ENCODE results near the gene XKR7.
A peak's percentile ranks its signal among the peaks of the same experiment; 100 is the strongest.

Gene XKR7

GRCh38 chr20:32012159-32012688, 44.3 kb downstream of the XKR7 start:
- no peak overlapping the region for H2AFZ ChIP-seq (ENCODE audit: low read depth, low read length)
- H2BK120ac ChIP-seq (ENCODE audit: low read depth, low read length) = no peak overlapping the region
- no peak for DNase-seq
- H4K91ac ChIP-seq (ENCODE audit: low read length) = no peak overlapping the region
- H3K4me2 ChIP-seq (ENCODE audit: low read length, poor library complexity, severe bottlenecking) = no peak overlapping the region
- H3K4me3 ChIP-seq (ENCODE audit: insufficient read depth in 1 of 2, low read depth in 1 of 2, low read length in 2 of 2) = no peak overlapping the region
- H2BK5ac ChIP-seq (ENCODE audit: low read depth, low read length, poor library complexity, severe bottlenecking) = no peak overlapping the region
- no peaks in the 10 kb centered on the region for H3K36me3 ChIP-seq (ENCODE audit: control insufficient read depth in 1 of 2, insufficient read depth in 2 of 2, low read depth in 1 of 2, low read length in 2 of 2)
- no peak overlapping the region for H3K27ac ChIP-seq (ENCODE audit: low read length, poor library complexity, severe bottlenecking)
- H2BK12ac ChIP-seq (ENCODE audit: low read length in 2 of 2) = no peak overlapping the region
- no peak overlapping the region for H3K14ac ChIP-seq (ENCODE audit: low read length in 2 of 2)
- H3K4ac ChIP-seq (ENCODE audit: low read depth in 1 of 2, low read length in 2 of 2) = no peak overlapping the region
- H4K8ac ChIP-seq (ENCODE audit: low read length) = no peak overlapping the region
- no peak overlapping the region for H3K18ac ChIP-seq (ENCODE audit: low read depth in 1 of 2, low read length in 2 of 2)
- 75% methylated on average over 5 of the region's 5 CpGs for WGBS
- no peaks in the 10 kb centered on the region for H3K9me3 ChIP-seq (ENCODE audit: control insufficient read depth, low read length)
- H2AK5ac ChIP-seq (ENCODE audit: low read length, severe bottlenecking) = no peak overlapping the region
- no peak overlapping the region for H3K23ac ChIP-seq (ENCODE audit: low read length in 2 of 2)
- peaks cover 61 to 80% of the 10 kb centered on the region in 2 experiments for H3K27me3 ChIP-seq (ENCODE audit: control insufficient read depth in 1 of 2, insufficient read depth in 1 of 2, low read length in 2 of 2)
- peaks cover 4% of the 10 kb centered on the region for H3K4me1 ChIP-seq (ENCODE audit: control insufficient read depth, insufficient read depth, low read depth, low read length)
- H2BK15ac ChIP-seq (ENCODE audit: low read depth, poor library complexity, severe bottlenecking) = no peak overlapping the region
- no peaks in the 10 kb centered on the region for H3K79me1 ChIP-seq (replicated peaks; ENCODE audit: low read length, poor library complexity, severe bottlenecking)
- H3K9ac ChIP-seq (ENCODE audit: low read length) = no peak overlapping the region

- Histone ChIP-seq H3K4me1 (ENCODE audit: control insufficient read depth, insufficient read depth, low read depth, low read length) (peaks cover 5% of the 10 kb centered on the region), H4K8ac (ENCODE audit: low read length) (no peak overlapping the region), H3K27ac (ENCODE audit: low read length, poor library complexity, severe bottlenecking) (no peak overlapping the region), H3K18ac (ENCODE audit: low read depth in 1 of 2, low read length in 2 of 2) (no peak overlapping the region), H3K23ac (ENCODE audit: low read length in 2 of 2) (no peak overlapping the region), H3K4ac (ENCODE audit: low read depth in 1 of 2, low read length in 2 of 2) (no peak overlapping the region), H3K27me3 (ENCODE audit: control insufficient read depth in 1 of 2, insufficient read depth in 1 of 2, low read length in 2 of 2) (peaks cover 64 to 80% of the 10 kb centered on the region in 2 experiments), H2BK15ac (ENCODE audit: low read depth, poor library complexity, severe bottlenecking) (no peak overlapping the region), H2AFZ (ENCODE audit: low read depth, low read length) (no peak overlapping the region), H4K91ac (ENCODE audit: low read length) (no peak overlapping the region), H3K9ac (ENCODE audit: low read length) (no peak overlapping the region), H3K9me3 (ENCODE audit: control insufficient read depth, low read length) (no peaks in the 10 kb centered on the region), H2AK5ac (ENCODE audit: low read length, severe bottlenecking) (no peak overlapping the region), H3K36me3 (ENCODE audit: control insufficient read depth in 1 of 2, insufficient read depth in 2 of 2, low read depth in 1 of 2, low read length in 2 of 2) (no peaks in the 10 kb centered on the region), H3K79me1 (replicated peaks; ENCODE audit: low read length, poor library complexity, severe bottlenecking) (no peaks in the 10 kb centered on the region), H2BK5ac (ENCODE audit: low read depth, low read length, poor library complexity, severe bottlenecking) (no peak overlapping the region), H3K14ac (ENCODE audit: low read length in 2 of 2) (no peak overlapping the region), H3K4me3 (ENCODE audit: insufficient read depth in 1 of 2, low read depth in 1 of 2, low read length in 2 of 2) (no peak overlapping the region), H2BK12ac (ENCODE audit: low read length in 2 of 2) (no peak overlapping the region), H2BK120ac (ENCODE audit: low read depth, low read length) (no peak overlapping the region), H3K4me2 (ENCODE audit: low read length, poor library complexity, severe bottlenecking) (no peak overlapping the region)
- WGBS = 86% methylated on average over 7 of the region's 7 CpGs
- no peak for DNase-seq
Measured at GRCh38 chr20:32013326-32013725, 45.4 kb downstream of the XKR7 start.

GRCh38 chr20:32017711-32018251, 49.8 kb downstream of the XKR7 start:
- Histone ChIP-seq H2AFZ (ENCODE audit: low read depth, low read length) (no peak overlapping the region), H2BK120ac (ENCODE audit: low read depth, low read length) (no peak overlapping the region), H3K4me3 (ENCODE audit: insufficient read depth in 1 of 2, low read depth in 1 of 2, low read length in 2 of 2) (no peak overlapping the region), H3K79me1 (replicated peaks; ENCODE audit: low read length, poor library complexity, severe bottlenecking) (no peaks in the 10 kb centered on the region), H2BK15ac (ENCODE audit: low read depth, poor library complexity, severe bottlenecking) (no peak overlapping the region), H3K23ac (ENCODE audit: low read length in 2 of 2) (no peak overlapping the region), H3K36me3 (ENCODE audit: control insufficient read depth in 1 of 2, insufficient read depth in 2 of 2, low read depth in 1 of 2, low read length in 2 of 2) (no peaks in the 10 kb centered on the region), H3K4ac (ENCODE audit: low read depth in 1 of 2, low read length in 2 of 2) (no peak overlapping the region), H3K18ac (ENCODE audit: low read depth in 1 of 2, low read length in 2 of 2) (no peak overlapping the region), H3K4me1 (ENCODE audit: control insufficient read depth, insufficient read depth, low read depth, low read length) (peaks cover 17% of the 10 kb centered on the region), H3K4me2 (ENCODE audit: low read length, poor library complexity, severe bottlenecking) (no peak overlapping the region), H3K27me3 (ENCODE audit: control insufficient read depth in 1 of 2, insufficient read depth in 1 of 2, low read length in 2 of 2) (peaks cover 77 to 79% of the 10 kb centered on the region in 2 experiments), H4K8ac (ENCODE audit: low read length) (no peak overlapping the region), H2BK12ac (ENCODE audit: low read length in 2 of 2) (no peak overlapping the region), H3K9me3 (ENCODE audit: control insufficient read depth, low read length) (no peaks in the 10 kb centered on the region), H3K27ac (ENCODE audit: low read length, poor library complexity, severe bottlenecking) (no peak overlapping the region), H4K91ac (ENCODE audit: low read length) (no peak overlapping the region), H2AK5ac (ENCODE audit: low read length, severe bottlenecking) (no peak overlapping the region), H3K9ac (ENCODE audit: low read length) (no peak overlapping the region), H2BK5ac (ENCODE audit: low read depth, low read length, poor library complexity, severe bottlenecking) (no peak overlapping the region), H3K14ac (ENCODE audit: low read length in 2 of 2) (no peak overlapping the region)
- no peak for DNase-seq
- WGBS = 8% methylated on average over 12 of the region's 35 CpGs

GRCh38 chr20:32018269-32019155, 50.6 kb downstream of the XKR7 start:
- Histone ChIP-seq H3K79me1 (replicated peaks; ENCODE audit: low read length, poor library complexity, severe bottlenecking) (no peaks in the 10 kb centered on the region), H2AFZ (ENCODE audit: low read depth, low read length) (peak overlapping the region; percentile 8), H3K4me1 (ENCODE audit: control insufficient read depth, insufficient read depth, low read depth, low read length) (peaks cover 17% of the 10 kb centered on the region), H2BK15ac (ENCODE audit: low read depth, poor library complexity, severe bottlenecking) (no peak overlapping the region), H3K9me3 (ENCODE audit: control insufficient read depth, low read length) (no peaks in the 10 kb centered on the region), H4K8ac (ENCODE audit: low read length) (no peak overlapping the region), H3K4me2 (ENCODE audit: low read length, poor library complexity, severe bottlenecking) (peak overlapping the region; percentile 71), H4K91ac (ENCODE audit: low read length) (no peak overlapping the region), H3K27ac (ENCODE audit: low read length, poor library complexity, severe bottlenecking) (no peak overlapping the region), H2BK5ac (ENCODE audit: low read depth, low read length, poor library complexity, severe bottlenecking) (no peak overlapping the region), H2BK120ac (ENCODE audit: low read depth, low read length) (no peak overlapping the region), H3K23ac (ENCODE audit: low read length in 2 of 2) (no peak overlapping the region), H3K18ac (ENCODE audit: low read depth in 1 of 2, low read length in 2 of 2) (no peak overlapping the region), H2AK5ac (ENCODE audit: low read length, severe bottlenecking) (no peak overlapping the region), H3K4ac (ENCODE audit: low read depth in 1 of 2, low read length in 2 of 2) (no peak overlapping the region), H3K9ac (ENCODE audit: low read length) (no peak overlapping the region), H3K27me3 (ENCODE audit: control insufficient read depth in 1 of 2, insufficient read depth in 1 of 2, low read length in 2 of 2) (peaks cover 76 to 81% of the 10 kb centered on the region in 2 experiments), H3K4me3 (ENCODE audit: insufficient read depth in 1 of 2, low read depth in 1 of 2, low read length in 2 of 2) (peak overlapping the region in 1 of 2 experiments; percentile 18), H3K14ac (ENCODE audit: low read length in 2 of 2) (no peak overlapping the region), H3K36me3 (ENCODE audit: control insufficient read depth in 1 of 2, insufficient read depth in 2 of 2, low read depth in 1 of 2, low read length in 2 of 2) (no peaks in the 10 kb centered on the region), H2BK12ac (ENCODE audit: low read length in 2 of 2) (no peak overlapping the region)
- no peak for DNase-seq
- WGBS = 3% methylated on average over 41 of the region's 67 CpGs
